ENCODE data around the gene RRBP1. TPM values are rescaled to one million over a fixed set of nuclear protein-coding genes. Genes with fewer than 3 reads are reported as not detected.

RRBP1 gene
- total RNA-seq, 6 experiments from 2014 or later: 273 to 331 (median 317) TPM

- H3K36me3 Mint-ChIP-seq (ENCODE audit: low read depth): peaks cover 30% of the 10 kb centered on the region
- H3K4me1 Mint-ChIP-seq (ENCODE audit: low read depth): peaks cover 83% of the 10 kb centered on the region
- peak overlapping the region; percentile 45; the same call in 1 of the 2 replicates for H3K27ac Mint-ChIP-seq
- H3K9me3 Mint-ChIP-seq: no peaks in the 10 kb centered on the region
- no peak for TF ChIP-seq CTCF (IDR thresholded peaks at IDR 0.05)
- H3K4me3 Mint-ChIP-seq: no peak overlapping the region; the same call in 1 of the 2 replicates
- DNase-seq: no peak
- no peaks in the 10 kb centered on the region; the same call in 1 of the 2 replicates for H3K27me3 Mint-ChIP-seq (ENCODE audit: insufficient read depth)
Observed at GRCh38 chr20:17583126-17583525, 98.9 kb downstream of the RRBP1 start.

GRCh38 chr20:17580895-17581294 is 101.1 kb downstream of the RRBP1 start:
- H3K27me3 Mint-ChIP-seq (ENCODE audit: insufficient read depth): no peaks in the 10 kb centered on the region; the same call in 1 of the 2 replicates
- peak overlapping the region; percentile 6 for H3K27ac Mint-ChIP-seq
- H3K9me3 Mint-ChIP-seq: no peaks in the 10 kb centered on the region
- H3K4me1 Mint-ChIP-seq (ENCODE audit: low read depth): peaks cover 70% of the 10 kb centered on the region
- no peak overlapping the region for H3K4me3 Mint-ChIP-seq
- no peak for DNase-seq
- peaks cover 27% of the 10 kb centered on the region for H3K36me3 Mint-ChIP-seq (ENCODE audit: low read depth)
- no peak for TF ChIP-seq CTCF (IDR thresholded peaks at IDR 0.05)

GRCh38 chr20:17579369-17580039 is 102.5 kb downstream of the RRBP1 start:
- Mint-ChIP-seq H3K36me3 (ENCODE audit: low read depth) (peaks cover 35% of the 10 kb centered on the region), H3K27ac (peak overlapping the region; percentile 63), H3K4me3 (peak overlapping the region; percentile 29; the same call in 1 of the 2 replicates), H3K9me3 (no peaks in the 10 kb centered on the region), H3K4me1 (ENCODE audit: low read depth) (peaks cover 67% of the 10 kb centered on the region), H3K27me3 (ENCODE audit: insufficient read depth) (no peaks in the 10 kb centered on the region; the same call in 1 of the 2 replicates)
- peak; percentile 29 for DNase-seq
- no peak for TF ChIP-seq CTCF (IDR thresholded peaks at IDR 0.05)

- DNase-seq: no peak
- no peak overlapping the region for H3K27ac Mint-ChIP-seq
- no peak for TF ChIP-seq CTCF (IDR thresholded peaks at IDR 0.05)
- no peaks in the 10 kb centered on the region for H3K9me3 Mint-ChIP-seq
- H3K27me3 Mint-ChIP-seq (ENCODE audit: insufficient read depth): no peaks in the 10 kb centered on the region; the same call in 1 of the 2 replicates
- peaks cover 33% of the 10 kb centered on the region for H3K36me3 Mint-ChIP-seq (ENCODE audit: low read depth)
- peaks cover 78% of the 10 kb centered on the region for H3K4me1 Mint-ChIP-seq (ENCODE audit: low read depth)
- no peak overlapping the region for H3K4me3 Mint-ChIP-seq
Observed at GRCh38 chr20:17576215-17576614, 105.8 kb downstream of the RRBP1 start.

- peak overlapping the region; percentile 97 for H3K4me3 Mint-ChIP-seq
- H3K36me3 Mint-ChIP-seq (ENCODE audit: low read depth): peaks cover 31% of the 10 kb centered on the region
- TF ChIP-seq CTCF (IDR thresholded peaks at IDR 0.05): no peak
- H3K9me3 Mint-ChIP-seq: no peaks in the 10 kb centered on the region
- 0 out of 2 replicates have a peak overlapping the region, but pooled peaks have one; percentile 4 for H3K27ac Mint-ChIP-seq
- no peak for DNase-seq
- H3K4me1 Mint-ChIP-seq (ENCODE audit: low read depth): peaks cover 56% of the 10 kb centered on the region
- H3K27me3 Mint-ChIP-seq (ENCODE audit: insufficient read depth): no peaks in the 10 kb centered on the region; the same call in 1 of the 2 replicates
Observed at GRCh38 chr20:17573463-17573862, 108.6 kb downstream of the RRBP1 start.

Measured in HFFc6 (cell line).